Left lung (tissue), 10 donors: Measurements from ENCODE around the gene MTERF4. TPM values are rescaled to one million over a fixed set of nuclear protein-coding genes. Genes with fewer than 3 reads are reported as not detected.

ENCODE experiments used
- ATAC-seq: fragments of 200-7000 bp; cut with Tn5 transposase; one replicate; pipeline ENCODE4 v1.9.1; 2020; ENCODE audit warnings: moderate library complexity
- DNase-seq, 4 donors: peaks; one replicate each; pipeline ENCODE4 v3.0.0-alpha.2; 2013 to 2020
- H3K27ac ChIP-seq, 2 donors: fragments of 200-600 bp; sonication (generic) in 1 of 2; one replicate each; pipeline versions ENCODE4 v1.5.0 to v1.8.0; 2020 to 2021
- H3K27me3 ChIP-seq, 2 donors: fragments of 200-600 bp; sonication (generic) in 1 of 2; one replicate each; pipeline versions ENCODE4 v1.5.0 to v1.8.0; 2020 to 2021
- H3K36me3 ChIP-seq, 2 donors: fragments of 200-600 bp; sonication (generic) in 1 of 2; one replicate each; pipeline versions ENCODE4 v1.5.0 to v1.8.0; 2020 to 2021
- H3K4me1 ChIP-seq, 2 donors: fragments of 200-600 bp; one replicate each; pipeline ENCODE4 v1.8.0; 2021
- H3K4me3 ChIP-seq, 2 donors: fragments of 200-600 bp; sonication (generic) in 1 of 2; one replicate each; pipeline versions ENCODE4 v1.5.0 to v1.8.0; 2020 to 2021; ENCODE audit warnings: mild to moderate bottlenecking in 1 of 2
- H3K9me3 ChIP-seq, 2 donors: fragments of 200-600 bp; sonication (generic) in 1 of 2; one replicate each; pipeline versions ENCODE4 v1.5.0 to v1.8.0; 2020 to 2021
- CTCF ChIP-seq, 2 donors: fragments of 200-600 bp; sonication (generic) in 1 of 2; IDR thresholded peaks; one replicate each; pipeline versions ENCODE4 v1.5.0 to v1.8.0; 2021; ENCODE audit warnings: antibody characterized with exemption in 2 of 2
- intact Hi-C, 2 donors: fragments of 100-400 bp; cut with DNase I; formaldehyde crosslinking; loops; one replicate each; pipeline versions ENCODE4 v1.11.2 to v1.14.2; 2022
- polyA plus RNA-seq, 6 donors: library from polyadenylated mRNA; unstranded; fragments of 120-200 nt; gene quantifications; one replicate each; pipeline ENCODE4 v1.2.1, GENCODE V29; 2013; ENCODE audit not compliant: insufficient read length in 6 of 6
- total RNA-seq, 2 donors: library from RNA; stranded (reverse); fragmentation: NEBNext Ultra II Directional; extraction: Animal tissue kit (Norgen Biotek cat#: 25700); gene quantifications; one replicate each; pipeline ENCODE4 v1.2.1, GENCODE V29; 2021
- donor health status: DM: no; HTN: yes; CAD: no.
- donor health status: DM: no; HTN: no; CAD: no.

Gene MTERF4
- total and polyA plus RNA-seq, 8 donors = 24.9 to 101 (median 85.1) TPM

GRCh38 chr2:241068136-241068941 lies 33.7 kb downstream of the MTERF4 start:
- DNase-seq (no peak), ATAC-seq (no peak)

GRCh38 chr2:241067501-241068135 lies 34.5 kb downstream of the MTERF4 start:
- DNase-seq (no peak), ATAC-seq (no peak)
- Histone ChIP-seq H3K4me1 (peaks cover 0 to 2% of the 10 kb centered on the region in 2 donors), H3K36me3 (peaks cover 0 to 48% of the 10 kb centered on the region in 2 donors), H3K4me3 (no peak overlapping the region), H3K27ac (no peak overlapping the region), H3K27me3 (peaks cover 0 to 11% of the 10 kb centered on the region in 2 donors), H3K9me3 (no peaks in the 10 kb centered on the region)
- intact Hi-C loops = no loop called here
- no peak for TF ChIP-seq CTCF (IDR thresholded peaks at IDR 0.05)

More at GRCh38 chr2:241068136-241068941, 33.7 kb downstream of the MTERF4 start:
- Histone ChIP-seq H3K9me3 (no peaks in the 10 kb centered on the region), H3K36me3 (peaks cover 0 to 55% of the 10 kb centered on the region in 2 donors), H3K27ac (no peak overlapping the region), H3K27me3 (peaks cover 0 to 5% of the 10 kb centered on the region in 2 donors), H3K4me3 (no peak overlapping the region), H3K4me1 (peaks cover 0 to 2% of the 10 kb centered on the region in 2 donors)
- intact Hi-C loops = no loop called here
- no peak for TF ChIP-seq CTCF (IDR thresholded peaks at IDR 0.05)

GRCh38 chr2:241066893-241067341 lies 35.2 kb downstream of the MTERF4 start:
- peaks cover 0 to 2% of the 10 kb centered on the region in 2 donors for H3K4me1 ChIP-seq
- no peak for TF ChIP-seq CTCF (IDR thresholded peaks at IDR 0.05)
- peaks cover 0 to 11% of the 10 kb centered on the region in 2 donors for H3K27me3 ChIP-seq
- DNase-seq (peak in 1 of 4 donors; percentile 73), ATAC-seq (no peak)
- intact Hi-C loops = no loop called here
- H3K36me3 ChIP-seq = peaks cover 0 to 41% of the 10 kb centered on the region in 2 donors
- H3K27ac ChIP-seq = no peak overlapping the region
- no peaks in the 10 kb centered on the region for H3K9me3 ChIP-seq
- no peak overlapping the region for H3K4me3 ChIP-seq

GRCh38 chr2:241066171-241066892 lies 35.8 kb downstream of the MTERF4 start:
- intact Hi-C loops = no loop called here
- DNase-seq (peak in 1 of 4 donors; percentile 75), ATAC-seq (no peak)
- no peak overlapping the region for H3K4me3 ChIP-seq
- H3K4me1 ChIP-seq = peaks cover 0 to 2% of the 10 kb centered on the region in 2 donors
- peaks cover 0 to 38% of the 10 kb centered on the region in 2 donors for H3K36me3 ChIP-seq
- H3K27ac ChIP-seq = no peak overlapping the region
- no peak for TF ChIP-seq CTCF (IDR thresholded peaks at IDR 0.05)
- H3K9me3 ChIP-seq = no peaks in the 10 kb centered on the region
- H3K27me3 ChIP-seq = peaks cover 0 to 11% of the 10 kb centered on the region in 2 donors
